ENCODE data around the gene ITSN1. TPM values are rescaled to one million over a fixed set of nuclear protein-coding genes. Genes with fewer than 3 reads are reported as not detected.

The ITSN1 gene
- total and polyA plus RNA-seq, 2 donors from 2014 or later = 8.1 to 42.5 TPM

DNA sequence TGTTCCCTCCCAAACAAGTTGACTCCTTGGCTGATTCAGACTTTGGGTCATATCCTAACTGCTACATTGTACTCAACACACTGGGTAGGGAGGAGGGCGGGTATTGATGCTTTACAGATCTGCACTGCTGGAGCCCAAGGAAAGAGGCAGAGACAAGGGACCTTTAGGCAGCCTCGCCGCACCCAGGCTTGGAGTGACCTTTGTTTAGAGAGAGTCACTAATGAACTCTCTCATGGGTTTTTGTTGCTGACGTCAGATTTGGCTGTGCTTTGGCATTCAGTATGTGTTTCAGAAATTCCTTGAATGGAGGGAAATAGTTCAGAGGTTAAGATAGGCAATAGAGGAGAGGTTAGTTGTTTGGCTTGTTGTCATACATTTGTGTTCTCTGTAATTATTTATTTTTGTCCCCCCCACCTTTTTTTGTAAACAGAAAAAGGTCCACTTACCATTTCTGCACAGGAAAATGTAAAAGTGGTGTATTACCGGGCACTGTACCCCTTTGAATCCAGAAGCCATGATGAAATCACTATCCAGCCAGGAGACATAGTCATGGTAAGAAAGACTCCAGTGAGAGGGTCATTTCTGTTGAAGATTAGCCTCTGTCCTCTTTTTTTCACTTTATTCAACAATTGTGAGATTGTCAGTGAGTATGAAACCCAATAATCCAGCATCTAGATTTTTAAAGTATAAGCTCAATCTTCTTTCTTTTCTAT, 157.2 kb downstream of the ITSN1 start:
- no peak overlapping the region for H3K4me3 ChIP-seq (ENCODE audit: low read length in 3 of 3)
- no peak overlapping the region for H3K27ac ChIP-seq (ENCODE audit: low read depth in 2 of 2, low read length in 2 of 2)
- TF ChIP-seq, protein P1, sequence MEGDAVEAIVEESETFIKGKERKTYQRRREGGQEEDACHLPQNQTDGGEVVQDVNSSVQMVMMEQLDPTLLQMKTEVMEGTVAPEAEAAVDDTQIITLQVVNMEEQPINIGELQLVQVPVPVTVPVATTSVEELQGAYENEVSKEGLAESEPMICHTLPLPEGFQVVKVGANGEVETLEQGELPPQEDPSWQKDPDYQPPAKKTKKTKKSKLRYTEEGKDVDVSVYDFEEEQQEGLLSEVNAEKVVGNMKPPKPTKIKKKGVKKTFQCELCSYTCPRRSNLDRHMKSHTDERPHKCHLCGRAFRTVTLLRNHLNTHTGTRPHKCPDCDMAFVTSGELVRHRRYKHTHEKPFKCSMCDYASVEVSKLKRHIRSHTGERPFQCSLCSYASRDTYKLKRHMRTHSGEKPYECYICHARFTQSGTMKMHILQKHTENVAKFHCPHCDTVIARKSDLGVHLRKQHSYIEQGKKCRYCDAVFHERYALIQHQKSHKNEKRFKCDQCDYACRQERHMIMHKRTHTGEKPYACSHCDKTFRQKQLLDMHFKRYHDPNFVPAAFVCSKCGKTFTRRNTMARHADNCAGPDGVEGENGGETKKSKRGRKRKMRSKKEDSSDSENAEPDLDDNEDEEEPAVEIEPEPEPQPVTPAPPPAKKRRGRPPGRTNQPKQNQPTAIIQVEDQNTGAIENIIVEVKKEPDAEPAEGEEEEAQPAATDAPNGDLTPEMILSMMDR (IDR thresholded peaks at IDR 0.05; ENCODE audit: borderline replicate concordance, extremely low read depth, insufficient read depth) = no peak
- no peak overlapping the region for H3K9ac ChIP-seq (ENCODE audit: low read length in 3 of 3)
- H3K9me3 ChIP-seq (ENCODE audit: control insufficient read depth in 2 of 3, insufficient read depth in 1 of 3, low read length in 3 of 3) = no peaks in the 10 kb centered on the region
- intact Hi-C loops (cut with DNase I) = no loop called here
- DNase-seq (no peak), FAIRE-seq (no peak)
- H3K36me3 ChIP-seq (ENCODE audit: control insufficient read depth in 2 of 3, insufficient read depth in 3 of 3, low read length in 3 of 3) = peaks cover 0 to 8% (median 0%) of the 10 kb centered on the region in 3 donors
- H3K27me3 ChIP-seq (ENCODE audit: control insufficient read depth, insufficient read depth, low read length) = no peaks in the 10 kb centered on the region
- no peaks in the 10 kb centered on the region for H3K4me1 ChIP-seq (ENCODE audit: control insufficient read depth in 2 of 3, insufficient read depth in 2 of 3, low read depth in 1 of 3, low read length in 3 of 3)

DNA sequence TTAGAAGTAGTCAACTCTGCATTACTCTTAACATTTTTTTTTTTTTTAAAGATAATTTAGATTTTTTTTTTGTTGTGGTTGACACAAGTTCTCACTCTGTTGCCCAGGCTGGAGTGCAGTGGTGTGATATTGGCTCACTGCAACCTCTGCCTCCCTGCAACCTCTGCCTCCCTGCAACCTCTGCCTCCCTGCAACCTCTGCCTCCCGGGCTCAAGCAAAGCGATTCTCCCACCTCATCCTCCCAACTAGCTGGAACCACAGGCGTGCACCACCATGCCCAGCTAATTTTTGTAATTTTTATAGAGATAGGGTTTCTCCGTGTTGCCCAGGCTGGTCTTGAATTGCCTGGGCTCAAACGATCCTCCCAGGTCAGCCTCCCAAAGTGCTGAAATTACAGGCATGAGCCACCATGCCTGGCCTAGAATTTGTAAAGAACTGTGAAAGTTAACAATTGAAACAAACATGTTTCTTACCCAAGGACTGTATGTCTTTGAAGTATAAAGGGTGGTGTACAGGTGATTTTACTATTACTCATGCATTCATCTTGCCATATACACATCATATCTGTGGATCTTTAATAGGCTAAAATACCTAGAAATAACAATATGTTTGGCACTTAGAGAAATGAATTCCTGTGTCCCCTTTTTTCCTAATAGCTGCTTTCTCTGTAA, 158.6 kb downstream of the ITSN1 start:
- FAIRE-seq = no peak
- H3K9me3 ChIP-seq (ENCODE audit: control insufficient read depth in 2 of 3, insufficient read depth in 1 of 3, low read length in 3 of 3) = no peaks in the 10 kb centered on the region
- H3K27me3 ChIP-seq (ENCODE audit: control insufficient read depth, insufficient read depth, low read length) = no peaks in the 10 kb centered on the region
- no peak overlapping the region for H3K9ac ChIP-seq (ENCODE audit: low read length in 3 of 3)
- DNase-seq = no peak
- TF ChIP-seq, protein P1 (IDR thresholded peaks at IDR 0.05; ENCODE audit: borderline replicate concordance, extremely low read depth, insufficient read depth) = no peak
- intact Hi-C loops (cut with DNase I) = no loop called here
- peaks cover 0 to 7% (median 0%) of the 10 kb centered on the region in 3 donors for H3K36me3 ChIP-seq (ENCODE audit: control insufficient read depth in 2 of 3, insufficient read depth in 3 of 3, low read length in 3 of 3)
- H3K4me3 ChIP-seq (ENCODE audit: low read length in 3 of 3) = no peak overlapping the region
- H3K27ac ChIP-seq (ENCODE audit: low read depth in 2 of 2, low read length in 2 of 2) = no peak overlapping the region
- H3K4me1 ChIP-seq (ENCODE audit: control insufficient read depth in 2 of 3, insufficient read depth in 2 of 3, low read depth in 1 of 3, low read length in 3 of 3) = no peaks in the 10 kb centered on the region

DNA sequence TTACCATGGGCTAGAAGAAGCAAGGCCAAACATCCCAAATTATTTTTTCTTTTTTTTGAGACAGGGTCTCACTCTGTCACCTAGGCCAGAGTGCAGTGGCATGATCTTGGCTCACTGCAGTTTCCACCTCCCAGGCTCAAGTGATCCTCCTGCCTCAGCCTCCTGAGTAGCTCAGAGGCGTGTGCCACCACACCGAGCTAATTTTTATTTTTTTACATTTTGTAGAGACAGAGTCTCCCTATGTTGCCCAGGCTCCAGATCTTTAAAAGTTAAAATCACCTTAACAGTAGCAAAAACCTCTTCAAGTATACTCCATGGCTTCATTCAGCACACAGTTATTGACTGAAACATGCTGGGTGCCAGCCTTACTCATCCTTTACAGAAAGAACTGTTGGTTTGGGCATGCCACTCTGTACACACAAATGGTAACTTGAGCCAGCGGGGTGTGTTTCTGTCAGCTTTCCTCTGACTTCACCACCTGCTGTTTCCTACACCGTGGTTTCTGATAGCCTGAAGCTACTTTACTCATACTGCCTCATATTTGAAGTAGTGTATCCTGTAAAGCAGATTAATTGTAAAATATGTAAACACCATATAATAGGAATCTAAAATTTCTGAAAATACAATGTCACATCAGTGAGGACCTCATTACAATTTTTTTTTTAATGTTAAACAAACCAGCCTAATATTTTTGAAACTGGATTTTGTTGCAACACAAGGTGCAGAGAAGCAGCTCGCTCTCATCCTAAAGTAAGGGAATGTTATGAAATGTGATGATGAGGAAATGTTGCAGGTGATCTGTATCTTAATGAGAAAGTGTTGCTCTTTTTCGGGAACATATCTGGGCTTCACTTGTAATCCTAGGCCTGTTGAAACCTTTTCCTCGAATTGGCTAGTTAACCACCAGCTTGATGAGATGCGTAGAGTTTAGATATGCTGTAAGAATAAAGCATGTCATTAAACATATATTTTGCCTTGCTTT, 159.4 kb downstream of the ITSN1 start:
- DNase-seq (peak in 3 of 5 donors; percentile 54 to 74 (median 68)), FAIRE-seq (no peak)
- intact Hi-C loops (cut with DNase I) = no loop called here
- no peak overlapping the region for H3K4me3 ChIP-seq (ENCODE audit: low read length in 3 of 3)
- H3K27me3 ChIP-seq (ENCODE audit: control insufficient read depth, insufficient read depth, low read length) = no peaks in the 10 kb centered on the region
- H3K36me3 ChIP-seq (ENCODE audit: control insufficient read depth in 2 of 3, insufficient read depth in 3 of 3, low read length in 3 of 3) = peaks cover 0 to 7% (median 0%) of the 10 kb centered on the region in 3 donors
- TF ChIP-seq, protein P1 (IDR thresholded peaks at IDR 0.05; ENCODE audit: borderline replicate concordance, extremely low read depth, insufficient read depth) = no peak
- no peaks in the 10 kb centered on the region for H3K9me3 ChIP-seq (ENCODE audit: control insufficient read depth in 2 of 3, insufficient read depth in 1 of 3, low read length in 3 of 3)
- no peak overlapping the region for H3K9ac ChIP-seq (ENCODE audit: low read length in 3 of 3)
- no peaks in the 10 kb centered on the region for H3K4me1 ChIP-seq (ENCODE audit: control insufficient read depth in 2 of 3, insufficient read depth in 2 of 3, low read depth in 1 of 3, low read length in 3 of 3)
- H3K27ac ChIP-seq (ENCODE audit: low read depth in 2 of 2, low read length in 2 of 2) = no peak overlapping the region
